IMR-90 (cell line): ENCODE data around the gene SARM1. TPM values are rescaled to one million over a fixed set of nuclear protein-coding genes. Genes with fewer than 3 reads are reported as not detected.

Source experiments
- ATAC-seq: fragments of 200-7000 bp; cut with Tn5 transposase; 2 replicates; pipeline ENCODE4 v1.9.1; 2020; ENCODE audit warnings: low read depth, mild to moderate bottlenecking, moderate library complexity
- BruUV-seq: library from RNA; stranded (reverse); fragments of 400-500 nt; replicated peaks from 2 replicates; lab custom pipeline; 2021; lab: Mats Ljungman, UMichigan
- CTCF ChIA-PET: fragments of 300-600 bp; formaldehyde crosslinking; extraction: SDS; loops from one replicate; lab custom pipeline; 2021; ENCODE audit warnings: antibody characterized with exemption; lab: Yijun Ruan, JAX
- POLR2A ChIA-PET: fragments of 300-600 bp; sonication (Branson Sonifier 250); formaldehyde crosslinking; loops from one replicate; lab custom pipeline; 2022; ENCODE audit warnings: antibody characterized with exemption; ENCODE audit not compliant: unreplicated experiment; lab: Charles Lee
- DNase-seq: peaks from one replicate; pipeline ENCODE4 v3.0.0; 2013
- H2AFZ ChIP-seq: replicated peaks from 2 replicates; pipeline ENCODE3; 2013; ENCODE audit warnings: low read length, mild to moderate bottlenecking; ENCODE audit not compliant: poor library complexity
- H2AK5ac ChIP-seq: 2 replicates; pipeline ENCODE4 v1.6.1; 2013; ENCODE audit warnings: low read depth, low read length, inconsistent platforms
- H2AK9ac ChIP-seq: replicated peaks from 2 replicates; pipeline ENCODE3; 2013; ENCODE audit warnings: mild to moderate bottlenecking, low read depth, low read length, moderate library complexity; ENCODE audit not compliant: poor library complexity
- H2BK120ac ChIP-seq: 2 replicates; pipeline ENCODE4 v1.6.1; 2013; ENCODE audit warnings: low read depth, low read length, inconsistent platforms
- H2BK15ac ChIP-seq: 3 replicates; pipeline ENCODE4 v1.6.1; 2013; ENCODE audit warnings: low read depth, low read length, inconsistent platforms
- H2BK20ac ChIP-seq: 2 replicates; pipeline ENCODE4 v1.6.1; 2013; ENCODE audit warnings: low read depth, mild to moderate bottlenecking, inconsistent platforms, low read length, moderate library complexity
- H2BK5ac ChIP-seq: 2 replicates; pipeline ENCODE4 v1.6.1; 2013; ENCODE audit warnings: mild to moderate bottlenecking, low read depth, low read length, inconsistent platforms; ENCODE audit not compliant: poor library complexity, severe bottlenecking
- H3K14ac ChIP-seq: replicated peaks from 2 replicates; pipeline ENCODE4 v1.6.1; 2013; ENCODE audit warnings: low read depth, low read length, inconsistent platforms
- H3K18ac ChIP-seq: 2 replicates; pipeline ENCODE4 v1.6.1; 2013; ENCODE audit warnings: low read depth, low read length, control low read depth
- H3K23ac ChIP-seq: 2 replicates; pipeline ENCODE4 v1.6.1; 2013; ENCODE audit warnings: low read depth, low read length, inconsistent platforms
- H3K27ac ChIP-seq: 2 replicates; pipeline ENCODE4 v1.5.1; 2013; ENCODE audit warnings: mild to moderate bottlenecking, control low read depth, low read length; ENCODE audit not compliant: insufficient read depth
- H3K27me3 ChIP-seq: 2 replicates; pipeline ENCODE4 v1.6.1; 2013; ENCODE audit warnings: low read length; ENCODE audit not compliant: control insufficient read depth, insufficient read depth
- H3K36me3 ChIP-seq: 2 replicates; pipeline ENCODE4 v1.6.1; 2013; ENCODE audit warnings: low read length, mixed read lengths; ENCODE audit not compliant: control insufficient read depth, insufficient read depth
- H3K4ac ChIP-seq: 2 replicates; pipeline ENCODE4 v1.6.1; 2013; ENCODE audit warnings: low read depth, low read length, inconsistent platforms
- H3K4me1 ChIP-seq: 2 replicates; pipeline ENCODE4 v1.6.1; 2013; ENCODE audit warnings: low read length, mixed read lengths; ENCODE audit not compliant: control insufficient read depth, insufficient read depth
- H3K4me2 ChIP-seq: 2 replicates; pipeline ENCODE4 v1.6.1; 2013; ENCODE audit warnings: low read depth, mild to moderate bottlenecking, control low read depth, low read length, moderate library complexity
- H3K4me3 ChIP-seq: 2 replicates; pipeline ENCODE4 v1.5.1; 2013; ENCODE audit warnings: low read depth, mild to moderate bottlenecking, control low read depth, low read length, moderate library complexity; ENCODE audit not compliant: insufficient read depth
- H3K56ac ChIP-seq: 2 replicates; pipeline ENCODE4 v1.6.1; 2013; ENCODE audit warnings: low read length, inconsistent platforms; ENCODE audit not compliant: insufficient read depth; ENCODE audit errors: extremely low read depth
- H3K79me1 ChIP-seq, 2 experiments: 2 replicates each; pipeline ENCODE4 v1.6.1; 2013; ENCODE audit warnings: low read length in 2 of 2, inconsistent platforms in 1 of 2, low read depth in 1 of 2
- H3K9ac ChIP-seq: 2 replicates; pipeline ENCODE4 v1.6.1; 2013; ENCODE audit warnings: low read depth, low read length, control low read depth
- H3K9me1 ChIP-seq: 2 replicates; pipeline ENCODE4 v1.6.1; 2013; ENCODE audit warnings: low read length, inconsistent platforms; ENCODE audit not compliant: insufficient read depth
- H3K9me3 ChIP-seq: 2 replicates; pipeline ENCODE4 v1.6.1; 2013; ENCODE audit warnings: low read length; ENCODE audit not compliant: control insufficient read depth, insufficient read depth
- H4K20me1 ChIP-seq: 2 replicates; pipeline ENCODE4 v1.6.1; 2013; ENCODE audit warnings: low read length, inconsistent platforms; ENCODE audit not compliant: insufficient read depth
- H4K5ac ChIP-seq: 2 replicates; pipeline ENCODE4 v1.6.1; 2013; ENCODE audit warnings: mild to moderate bottlenecking, low read depth, low read length, control low read depth
- H4K8ac ChIP-seq, 2 experiments: 2 replicates each; pipeline ENCODE4 v1.6.1; 2013; ENCODE audit warnings: low read depth in 2 of 2, low read length in 2 of 2, control low read depth in 1 of 2, inconsistent platforms in 1 of 2
- H4K91ac ChIP-seq: 2 replicates; pipeline ENCODE4 v1.6.1; 2013; ENCODE audit warnings: low read depth, low read length, inconsistent platforms; ENCODE audit not compliant: insufficient read depth
- BHLHE40 ChIP-seq: fragments of 150-350 bp; IDR thresholded peaks from 2 replicates; pipeline ENCODE4 v1.6.1; 2016; ENCODE audit warnings: mild to moderate bottlenecking, low read depth, low read length
- CEBPB ChIP-seq: IDR thresholded peaks from 2 replicates; pipeline ENCODE4 v1.6.1; 2012; ENCODE audit warnings: low read depth, low read length, improper control_type of control experiment
- CHD1 ChIP-seq: IDR thresholded peaks from 2 replicates; pipeline ENCODE4 v1.6.1; 2012; ENCODE audit warnings: low read depth, low read length, improper control_type of control experiment
- MAFK ChIP-seq: IDR thresholded peaks from 2 replicates; pipeline ENCODE4 v1.6.1; 2012; ENCODE audit warnings: low read depth, low read length, improper control_type of control experiment
- NFE2L2 ChIP-seq: fragments of 150-350 bp; IDR thresholded peaks from 2 replicates; pipeline ENCODE4 v1.6.1; 2016; ENCODE audit warnings: low read depth, mild to moderate bottlenecking, low read length
- POLR2A ChIP-seq: IDR thresholded peaks from 2 replicates; pipeline ENCODE4 v1.6.1; 2012; ENCODE audit warnings: mild to moderate bottlenecking, low read depth, low read length
- RCOR1 ChIP-seq: IDR thresholded peaks from 2 replicates; pipeline ENCODE4 v1.6.1; 2012; ENCODE audit warnings: mild to moderate bottlenecking, low read length, improper control_type of control experiment; ENCODE audit not compliant: insufficient replicate concordance
- WGBS, 2 experiments: methylation state at CpG; one replicate each; pipeline versions ENCODE4 v1.1.5 to v1.1.7; 2013; ENCODE audit warnings: missing lambda C conversion rate in 2 of 2; ENCODE audit not compliant: insufficient read length in 1 of 2; ENCODE audit errors: extremely low coverage in 2 of 2; 5-methylcytosine and 5-hydroxymethylcytosine counted together
- dilution Hi-C: fragments of 300-500 bp; cut with HindIII; formaldehyde crosslinking; loops from one replicate; pipeline ENCODE4 v1.14.3; 2018; ENCODE audit warnings: low sequenced_read_pairs; ENCODE audit not compliant: unreplicated experiment
- in situ Hi-C: fragments of 300-500 bp; cut with MboI; formaldehyde crosslinking; loops from 3 replicates; pipeline ENCODE4 v1.14.3; 2019; ENCODE audit warnings: low sequenced_read_pairs, inconsistent platforms, mixed read lengths
- intact Hi-C: fragments of 100-400 bp; cut with micrococcal nuclease; formaldehyde crosslinking; loops from 2 replicates; pipeline ENCODE4 v1.10.0; 2022
- polyA plus RNA-seq, 3 experiments: library from polyadenylated mRNA; depleted of rRNA; stranded (reverse); fragments of >200 nt; gene quantifications; 2 replicates each; pipeline ENCODE4 v1.2.3, GENCODE V29; 2012; ENCODE audit warnings: low replicate concordance in 1 of 3
- total RNA-seq: library from RNA; depleted of rRNA; stranded (reverse); fragments of >200 nt; gene quantifications from 2 replicates; pipeline ENCODE4 v1.2.3, GENCODE V29; 2012
- TF ChIP-seq, protein P1 (sequence below): fragments of 150-350 bp; IDR thresholded peaks from 2 replicates; pipeline ENCODE4 v1.6.1; 2017; ENCODE audit warnings: mild to moderate bottlenecking, antibody characterized with exemption, low read length, low read depth
- TF ChIP-seq, protein P2 (sequence below): fragments of 150-350 bp; IDR thresholded peaks from 2 replicates; pipeline ENCODE4 v1.6.1; 2016; ENCODE audit warnings: low read depth, mild to moderate bottlenecking, low read length, moderate library complexity, borderline replicate concordance
- TF ChIP-seq, protein P3 (sequence below): conservative IDR thresholded peaks from 2 replicates; pipeline ENCODE4 v1.5.1; 2012; ENCODE audit warnings: mild to moderate bottlenecking, low read depth, low read length, improper control_type of control experiment

Gene SARM1
- total and polyA plus RNA-seq, 2 of the 4 experiments (the other 2 are of a cell fraction) = 3.4 to 11.4 TPM

DNA sequence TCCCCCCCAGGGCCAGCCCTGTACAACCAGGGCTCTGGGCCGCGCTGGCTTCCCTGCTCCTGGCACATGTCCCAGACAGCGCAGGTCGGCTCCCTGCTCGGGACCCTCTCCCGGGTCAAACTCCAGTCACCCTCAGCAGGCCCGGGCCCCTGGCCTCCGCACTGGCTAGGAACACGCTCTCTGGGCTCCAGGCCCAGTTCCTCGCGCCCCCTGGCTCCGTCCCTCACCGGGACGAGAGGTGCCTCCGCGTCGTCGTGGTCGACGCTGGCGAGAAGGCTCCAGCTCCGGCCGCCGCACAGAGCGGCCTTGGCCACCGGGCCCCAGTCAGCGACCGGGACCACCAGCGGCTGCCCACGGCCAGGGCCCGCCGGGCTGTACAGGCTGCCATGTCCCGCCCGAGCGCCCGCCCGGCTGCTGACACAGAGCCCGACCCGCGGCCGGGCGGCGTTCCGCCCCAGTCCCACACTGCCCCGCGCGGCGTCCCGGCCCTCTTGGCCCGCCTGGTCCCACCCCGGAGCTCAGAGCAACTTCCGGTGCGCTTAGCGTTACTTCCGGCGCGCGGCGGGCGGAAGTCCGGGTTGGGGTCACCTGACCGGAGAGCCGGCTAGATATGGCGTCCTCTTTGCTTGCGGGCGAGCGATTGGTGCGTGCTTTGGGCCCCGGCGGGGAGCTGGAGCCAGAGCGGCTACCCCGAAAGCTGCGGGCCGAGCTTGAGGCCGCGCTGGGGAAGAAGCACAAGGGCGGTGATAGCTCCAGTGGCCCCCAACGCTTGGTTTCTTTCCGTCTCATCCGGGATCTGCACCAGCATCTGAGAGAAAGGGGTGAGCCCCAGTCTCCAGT is 14.2 kb upstream of the SARM1 start, which contains the start of gene POLDIP2 (continued):
- TF ChIP-seq, protein P1, sequence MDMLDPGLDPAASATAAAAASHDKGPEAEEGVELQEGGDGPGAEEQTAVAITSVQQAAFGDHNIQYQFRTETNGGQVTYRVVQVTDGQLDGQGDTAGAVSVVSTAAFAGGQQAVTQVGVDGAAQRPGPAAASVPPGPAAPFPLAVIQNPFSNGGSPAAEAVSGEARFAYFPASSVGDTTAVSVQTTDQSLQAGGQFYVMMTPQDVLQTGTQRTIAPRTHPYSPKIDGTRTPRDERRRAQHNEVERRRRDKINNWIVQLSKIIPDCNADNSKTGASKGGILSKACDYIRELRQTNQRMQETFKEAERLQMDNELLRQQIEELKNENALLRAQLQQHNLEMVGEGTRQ = peak; percentile 94
- no peak for TF ChIP-seq NFE2L2

DNA sequence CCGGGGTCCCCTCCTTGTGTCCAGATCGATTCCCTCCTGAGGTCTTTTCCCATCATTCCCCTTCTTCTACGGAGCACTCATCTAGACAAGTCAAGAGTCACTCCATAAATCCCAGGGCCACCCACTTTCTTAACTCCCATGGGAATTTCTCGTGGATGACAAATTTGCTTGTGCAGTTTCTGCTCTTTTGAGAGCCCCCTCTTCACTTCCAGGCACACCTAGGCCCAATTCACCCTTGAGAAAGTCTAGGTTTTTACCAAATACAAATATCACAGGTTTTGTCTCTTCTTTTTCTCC is 13.6 kb upstream of the SARM1 start:
- H4K8ac ChIP-seq = peak overlapping the region; percentile 97 to 99
- peaks cover 38% of the 10 kb centered on the region for H3K36me3 ChIP-seq
- no peaks in the 10 kb centered on the region; the same call in 1 of the 2 replicates for H3K9me1 ChIP-seq
- no peak overlapping the region for H2BK15ac ChIP-seq
- H2AFZ ChIP-seq = peak overlapping the region; percentile 97
- no peak overlapping the region for H2BK20ac ChIP-seq
- H4K91ac ChIP-seq = peak overlapping the region; percentile 56
- intact Hi-C loops = no loop called here
- ATAC-seq = no peak
- H3K4me1 ChIP-seq = peaks cover 3% of the 10 kb centered on the region
- peak overlapping the region; percentile 74 for H4K5ac ChIP-seq
- H4K20me1 ChIP-seq = no peaks in the 10 kb centered on the region
- no peak for DNase-seq
- H3K4ac ChIP-seq = peak overlapping the region; percentile 83
- no peak overlapping the region for H3K18ac ChIP-seq
- ChIA-PET POLR2A (interaction anchor here (0.8 to 1.6 kb wide), 3 partner anchors 11 to 22 kb away, joined by 4 to 9 read pairs (median 4); partner anchors contain the start of genes TNFAIP1 and VTN), CTCF (no interaction called here)
- peak overlapping the region; percentile 90 for H3K9ac ChIP-seq
- in situ Hi-C loops = no loop called here
- BruUV-seq = TSS peak; percentile 73
- H3K23ac ChIP-seq = peak overlapping the region; percentile 51; the same call in 1 of the 2 replicates
- no peak overlapping the region for H2BK5ac ChIP-seq
- H3K9me3 ChIP-seq = no peaks in the 10 kb centered on the region
- H3K27ac ChIP-seq = peak overlapping the region; percentile 84
- H2AK9ac ChIP-seq = peak overlapping the region; percentile 90
- peaks cover 42 to 55% of the 10 kb centered on the region in 2 experiments for H3K79me1 ChIP-seq
- dilution Hi-C loops = no loop called here
- H2AK5ac ChIP-seq = no peak overlapping the region
- H3K56ac ChIP-seq = 0 out of 2 replicates have a peak overlapping the region, but pooled peaks have one; percentile 39
- H3K14ac ChIP-seq = peak overlapping the region; percentile 61
- peak overlapping the region; percentile 93 for H3K4me2 ChIP-seq
- 0% methylated on average over 3 of the region's 4 CpGs; no CpG with 5 or more reads in 1 of the 2 experiments for WGBS, 2 experiments
- no peak overlapping the region for H2BK120ac ChIP-seq
- no peaks in the 10 kb centered on the region for H3K27me3 ChIP-seq
- peak overlapping the region; percentile 80 for H3K4me3 ChIP-seq
- TF ChIP-seq MAFK (no peak), RCOR1 (no peak), BHLHE40 (no peak), CHD1 (no peak), CEBPB (no peak), POLR2A (no peak)
- TF ChIP-seq, protein P2, sequence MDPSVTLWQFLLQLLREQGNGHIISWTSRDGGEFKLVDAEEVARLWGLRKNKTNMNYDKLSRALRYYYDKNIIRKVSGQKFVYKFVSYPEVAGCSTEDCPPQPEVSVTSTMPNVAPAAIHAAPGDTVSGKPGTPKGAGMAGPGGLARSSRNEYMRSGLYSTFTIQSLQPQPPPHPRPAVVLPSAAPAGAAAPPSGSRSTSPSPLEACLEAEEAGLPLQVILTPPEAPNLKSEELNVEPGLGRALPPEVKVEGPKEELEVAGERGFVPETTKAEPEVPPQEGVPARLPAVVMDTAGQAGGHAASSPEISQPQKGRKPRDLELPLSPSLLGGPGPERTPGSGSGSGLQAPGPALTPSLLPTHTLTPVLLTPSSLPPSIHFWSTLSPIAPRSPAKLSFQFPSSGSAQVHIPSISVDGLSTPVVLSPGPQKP = no peak
- TF ChIP-seq, protein P3, sequence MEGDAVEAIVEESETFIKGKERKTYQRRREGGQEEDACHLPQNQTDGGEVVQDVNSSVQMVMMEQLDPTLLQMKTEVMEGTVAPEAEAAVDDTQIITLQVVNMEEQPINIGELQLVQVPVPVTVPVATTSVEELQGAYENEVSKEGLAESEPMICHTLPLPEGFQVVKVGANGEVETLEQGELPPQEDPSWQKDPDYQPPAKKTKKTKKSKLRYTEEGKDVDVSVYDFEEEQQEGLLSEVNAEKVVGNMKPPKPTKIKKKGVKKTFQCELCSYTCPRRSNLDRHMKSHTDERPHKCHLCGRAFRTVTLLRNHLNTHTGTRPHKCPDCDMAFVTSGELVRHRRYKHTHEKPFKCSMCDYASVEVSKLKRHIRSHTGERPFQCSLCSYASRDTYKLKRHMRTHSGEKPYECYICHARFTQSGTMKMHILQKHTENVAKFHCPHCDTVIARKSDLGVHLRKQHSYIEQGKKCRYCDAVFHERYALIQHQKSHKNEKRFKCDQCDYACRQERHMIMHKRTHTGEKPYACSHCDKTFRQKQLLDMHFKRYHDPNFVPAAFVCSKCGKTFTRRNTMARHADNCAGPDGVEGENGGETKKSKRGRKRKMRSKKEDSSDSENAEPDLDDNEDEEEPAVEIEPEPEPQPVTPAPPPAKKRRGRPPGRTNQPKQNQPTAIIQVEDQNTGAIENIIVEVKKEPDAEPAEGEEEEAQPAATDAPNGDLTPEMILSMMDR = no peak
- TF ChIP-seq, protein P1 = no peak
